ENCODE data around the gene OSBPL10. TPM values are rescaled to one million over a fixed set of nuclear protein-coding genes. Genes with fewer than 3 reads are reported as not detected.

Gene OSBPL10
- total RNA-seq, 2 experiments from 2014 or later, result 6.1 to 6.4 TPM

DNA sequence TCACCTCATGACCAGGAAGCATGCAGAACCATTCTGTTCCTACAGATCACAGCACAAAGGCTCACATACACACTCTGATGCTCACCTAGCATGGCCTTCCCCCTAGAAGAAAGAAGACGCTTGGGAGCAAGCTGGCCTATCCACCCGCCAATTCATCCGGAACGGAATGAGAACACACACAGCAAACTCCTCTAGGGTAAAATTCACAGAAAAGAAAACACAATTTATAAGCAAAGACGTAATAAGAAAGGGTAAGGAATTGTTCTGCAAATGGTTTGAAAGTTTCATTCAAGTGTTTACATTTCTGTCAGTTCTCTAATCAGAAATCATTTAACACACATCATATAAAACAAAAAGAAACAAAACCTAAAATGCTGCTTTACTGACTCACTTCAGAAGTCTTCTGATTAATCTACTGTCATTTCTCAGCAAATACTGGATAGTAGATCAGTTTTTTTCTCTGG, 218.1 kb downstream of the OSBPL10 start:
- H3K27ac Mint-ChIP-seq, result no peak overlapping the region
- peaks cover 23% of the 10 kb centered on the region for H3K4me1 Mint-ChIP-seq (ENCODE audit: low read depth)
- H3K27me3 Mint-ChIP-seq (ENCODE audit: low read depth), result no peaks in the 10 kb centered on the region

GRCh38 chr3:31762097-31762764, 218.8 kb downstream of the OSBPL10 start:
- H3K36me3 Mint-ChIP-seq (ENCODE audit: low read depth), result no peaks in the 10 kb centered on the region
- no peak for DNase-seq
- H3K27me3 Mint-ChIP-seq (ENCODE audit: low read depth), result no peaks in the 10 kb centered on the region
- intact Hi-C loops (cut with micrococcal nuclease), result no loop called here
- H3K9me3 Mint-ChIP-seq, result no peaks in the 10 kb centered on the region
- CTCF ChIA-PET, result no interaction called here
- H3K4me3 Mint-ChIP-seq, result no peak overlapping the region
- peak overlapping the region; percentile 0 for H3K27ac Mint-ChIP-seq
- peaks cover 26% of the 10 kb centered on the region for H3K4me1 Mint-ChIP-seq (ENCODE audit: low read depth)

More for the DNA sequence above, 218.1 kb downstream of the OSBPL10 start:
- Mint-ChIP-seq H3K4me3 (no peak overlapping the region), H3K36me3 (ENCODE audit: low read depth) (no peaks in the 10 kb centered on the region), H3K9me3 (no peaks in the 10 kb centered on the region)
- intact Hi-C loops (cut with micrococcal nuclease), result no loop called here
- no peak for DNase-seq
- CTCF ChIA-PET, result no interaction called here

DNA sequence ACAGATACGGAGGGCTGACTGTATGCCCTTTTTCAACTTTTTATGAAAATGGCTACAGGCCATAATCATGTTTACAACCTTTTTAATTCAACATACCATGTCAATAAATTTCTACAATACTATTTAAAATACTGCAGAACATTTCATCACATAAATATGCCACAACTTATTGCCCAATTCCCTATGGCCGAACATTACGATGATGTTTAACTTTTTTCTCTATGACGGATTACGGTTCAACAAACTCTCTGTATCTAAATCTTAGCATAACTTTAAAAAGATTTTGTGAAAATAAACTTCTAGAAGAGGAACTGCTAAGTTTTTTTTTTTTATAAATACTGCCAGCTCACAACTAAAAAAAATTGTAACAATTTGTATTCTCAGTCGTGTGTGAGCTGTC, 220.4 kb downstream of the OSBPL10 start:
- H3K9me3 Mint-ChIP-seq, result no peaks in the 10 kb centered on the region
- intact Hi-C loops (cut with micrococcal nuclease), result no loop called here
- CTCF ChIA-PET, result no interaction called here
- H3K27ac Mint-ChIP-seq, result no peak overlapping the region
- H3K36me3 Mint-ChIP-seq (ENCODE audit: low read depth), result no peaks in the 10 kb centered on the region
- peaks cover 36% of the 10 kb centered on the region for H3K4me1 Mint-ChIP-seq (ENCODE audit: low read depth)
- no peak overlapping the region for H3K4me3 Mint-ChIP-seq
- no peaks in the 10 kb centered on the region for H3K27me3 Mint-ChIP-seq (ENCODE audit: low read depth)
- DNase-seq, result no peak

DNA sequence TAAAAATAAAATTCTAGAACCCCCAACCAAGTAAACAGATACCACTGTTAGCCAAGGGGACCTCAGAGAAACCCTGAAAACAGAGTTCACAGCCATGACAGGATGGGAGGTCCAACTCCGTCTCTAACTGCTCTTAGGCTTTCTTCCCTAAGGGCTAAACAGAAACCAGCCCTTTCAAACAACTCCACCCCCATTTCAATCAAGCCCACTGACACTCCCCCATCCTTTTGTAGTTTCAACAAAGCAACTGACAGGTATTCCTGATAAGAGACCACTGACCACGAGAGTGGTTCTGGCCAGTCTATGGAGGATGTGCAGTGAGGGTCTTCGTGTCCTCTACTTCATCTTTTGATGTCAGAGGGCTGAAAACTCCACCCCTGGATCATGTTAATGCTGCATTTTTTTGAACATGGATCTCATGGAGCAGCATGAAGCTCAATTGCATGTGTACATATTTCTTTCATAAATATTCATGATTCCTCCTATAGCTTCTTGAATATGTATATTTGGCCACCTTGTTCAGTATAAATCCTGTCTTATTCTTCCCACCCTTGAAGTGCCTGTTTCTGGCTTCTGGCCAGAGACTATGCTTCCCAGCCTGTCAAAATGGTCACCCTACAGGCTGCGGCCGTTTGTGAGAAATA, 222.6 kb downstream of the OSBPL10 start:
- no peak overlapping the region for H3K4me3 Mint-ChIP-seq
- no peak for DNase-seq
- H3K9me3 Mint-ChIP-seq, result no peaks in the 10 kb centered on the region
- peaks cover 2% of the 10 kb centered on the region for H3K27me3 Mint-ChIP-seq (ENCODE audit: low read depth)
- no peaks in the 10 kb centered on the region for H3K36me3 Mint-ChIP-seq (ENCODE audit: low read depth)
- intact Hi-C loops (cut with micrococcal nuclease), result loop anchor here (1.0 to 10.0 kb wide), 6 partner anchors 8 to 1236 kb away; no protein-coding TSS in a partner anchor
- H3K27ac Mint-ChIP-seq, result no peak overlapping the region
- CTCF ChIA-PET, result no interaction called here
- H3K4me1 Mint-ChIP-seq (ENCODE audit: low read depth), result peaks cover 51% of the 10 kb centered on the region

GRCh38 chr3:31755926-31756658, 225.0 kb downstream of the OSBPL10 start:
- no peaks in the 10 kb centered on the region for H3K36me3 Mint-ChIP-seq (ENCODE audit: low read depth)
- peaks cover 41% of the 10 kb centered on the region for H3K4me1 Mint-ChIP-seq (ENCODE audit: low read depth)
- intact Hi-C loops (cut with micrococcal nuclease), result loop anchor here (1.0 to 10.0 kb wide), 12 partner anchors 16 to 1239 kb away; partner anchors contain the start of gene STT3B
- no peaks in the 10 kb centered on the region for H3K9me3 Mint-ChIP-seq
- H3K4me3 Mint-ChIP-seq, result peak overlapping the region; percentile 52
- peak overlapping the region; percentile 94 for H3K27ac Mint-ChIP-seq
- DNase-seq, result peak; percentile 79
- peaks cover 2% of the 10 kb centered on the region for H3K27me3 Mint-ChIP-seq (ENCODE audit: low read depth)
- CTCF ChIA-PET, result interaction anchor here (1.4 to 1.6 kb wide), 2 partner anchors 10 to 12 kb away, joined by 3 read pairs; no protein-coding TSS in a partner anchor

DNA sequence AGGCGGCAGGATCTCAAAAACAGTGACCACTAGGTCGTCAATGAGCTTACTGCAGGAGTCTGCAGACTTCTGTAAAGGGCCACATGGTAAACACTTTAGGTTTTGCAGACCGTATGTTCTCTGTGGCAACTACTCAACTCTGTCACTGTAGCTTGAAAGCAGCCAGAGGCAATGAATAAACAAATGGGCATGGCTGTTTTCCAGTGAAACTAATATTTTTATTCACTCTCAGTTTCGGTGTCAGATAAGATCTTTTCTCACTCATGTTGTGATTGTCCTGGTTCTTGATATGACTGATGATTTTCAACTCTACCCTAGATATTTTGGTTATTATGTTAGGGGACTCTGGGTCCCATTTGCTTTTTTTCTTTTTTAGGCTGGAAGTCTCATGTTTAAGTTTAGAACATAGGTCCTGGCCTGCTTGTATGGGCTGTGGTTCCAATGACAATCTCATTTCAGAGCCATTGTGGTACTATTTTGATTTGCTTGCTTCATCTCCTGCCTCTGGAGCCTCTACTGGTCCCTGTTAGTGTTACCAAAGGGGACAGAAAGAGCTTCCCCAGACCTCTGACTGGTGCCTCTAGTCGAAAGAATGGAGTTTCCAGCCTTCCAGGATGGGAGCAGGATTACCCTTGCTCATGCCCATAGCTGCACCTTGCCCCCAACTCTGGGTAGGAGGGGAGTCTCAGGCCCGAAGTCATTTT, 226.3 kb downstream of the OSBPL10 start:
- H3K27me3 Mint-ChIP-seq (ENCODE audit: low read depth), result peaks cover 2% of the 10 kb centered on the region

GRCh38 chr3:31753050-31753425, 228.0 kb downstream of the OSBPL10 start:
- Mint-ChIP-seq H3K36me3 (ENCODE audit: low read depth) (no peaks in the 10 kb centered on the region), H3K4me3 (no peak overlapping the region), H3K27ac (peak overlapping the region; percentile 32), H3K27me3 (ENCODE audit: low read depth) (peaks cover 2% of the 10 kb centered on the region), H3K4me1 (ENCODE audit: low read depth) (peaks cover 38% of the 10 kb centered on the region), H3K9me3 (no peaks in the 10 kb centered on the region)
- intact Hi-C loops (cut with micrococcal nuclease), result loop anchor here (10.0 kb wide), 2 partner anchors 1088 to 1242 kb away; no protein-coding TSS in a partner anchor
- no peak for DNase-seq
- CTCF ChIA-PET, result interaction anchor here (0.7 kb wide), 1 partner anchor 512 kb away, joined by 3 read pairs; no protein-coding TSS in a partner anchor

More for the DNA sequence above, 226.3 kb downstream of the OSBPL10 start:
- Mint-ChIP-seq H3K9me3 (no peaks in the 10 kb centered on the region), H3K36me3 (ENCODE audit: low read depth) (no peaks in the 10 kb centered on the region), H3K4me3 (no peak overlapping the region), H3K27ac (peak overlapping the region; percentile 94), H3K4me1 (ENCODE audit: low read depth) (peaks cover 41% of the 10 kb centered on the region)
- CTCF ChIA-PET, result interaction anchor here (0.9 kb wide), 1 partner anchor 25 kb away, joined by 3 read pairs; no protein-coding TSS in a partner anchor
- intact Hi-C loops (cut with micrococcal nuclease), result loop anchor here (2.0 to 10.0 kb wide), 6 partner anchors 118 to 1240 kb away; no protein-coding TSS in a partner anchor
- DNase-seq, result no peak

DNA sequence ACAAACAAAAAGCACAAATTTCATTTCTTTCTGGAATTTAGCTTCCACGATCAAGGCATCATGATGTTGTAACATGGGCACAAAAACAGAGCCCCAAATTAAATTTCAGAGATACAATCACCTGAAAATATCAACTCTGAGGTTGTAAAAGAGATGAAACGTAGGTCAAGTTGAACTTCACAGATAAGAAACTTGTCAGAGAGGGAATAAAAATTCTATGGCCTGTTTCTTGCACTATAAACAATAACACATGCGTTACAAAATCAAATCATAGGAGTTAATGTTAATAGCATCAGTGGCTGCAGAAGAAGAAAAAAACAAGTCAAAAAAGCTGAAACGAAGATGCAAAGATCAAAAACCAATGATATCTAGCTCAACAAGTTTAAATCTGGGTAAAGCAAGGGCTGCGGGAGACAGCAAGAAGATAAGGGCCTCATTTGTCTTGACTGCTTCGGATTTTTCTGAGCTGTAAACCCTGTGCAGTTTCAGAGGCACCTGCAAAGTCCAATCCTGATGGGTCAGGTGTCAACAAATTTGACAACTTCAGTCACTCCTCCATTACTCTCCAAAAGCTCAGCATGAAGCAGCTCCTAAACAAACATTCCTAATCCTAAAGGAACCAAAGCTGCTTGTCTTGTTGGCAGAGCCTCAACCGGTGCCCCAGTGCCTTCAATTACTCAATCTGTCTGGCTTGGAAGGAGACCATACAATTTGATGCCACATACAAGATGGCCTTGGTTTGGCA, 228.6 kb downstream of the OSBPL10 start:
- Mint-ChIP-seq H3K27me3 (ENCODE audit: low read depth) (peaks cover 2% of the 10 kb centered on the region), H3K36me3 (ENCODE audit: low read depth) (no peaks in the 10 kb centered on the region), H3K27ac (peak overlapping the region; percentile 32), H3K4me1 (ENCODE audit: low read depth) (peaks cover 32% of the 10 kb centered on the region), H3K4me3 (no peak overlapping the region), H3K9me3 (no peaks in the 10 kb centered on the region)
- CTCF ChIA-PET, result no interaction called here
- intact Hi-C loops (cut with micrococcal nuclease), result loop anchor here (10.0 kb wide), 2 partner anchors 1088 to 1242 kb away; no protein-coding TSS in a partner anchor
- no peak for DNase-seq

DNA sequence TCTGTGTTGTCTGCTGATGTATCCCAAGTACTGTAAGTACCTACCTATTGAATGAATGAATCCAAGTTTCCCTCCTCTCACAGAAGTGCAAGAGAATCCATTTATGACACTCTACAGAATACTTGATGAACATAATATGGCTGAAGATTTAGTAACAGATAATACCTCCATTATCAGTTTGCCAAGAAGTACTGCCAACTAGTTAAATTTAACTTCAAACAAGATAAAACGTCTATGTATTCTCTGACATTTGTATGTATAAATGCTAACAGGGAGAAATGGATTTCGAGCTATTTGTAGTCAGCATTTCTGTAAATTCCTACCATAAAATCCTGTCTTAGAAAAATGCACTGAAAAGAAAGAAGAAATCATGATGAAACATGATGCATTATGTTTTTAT, 230.7 kb downstream of the OSBPL10 start:
- Mint-ChIP-seq H3K36me3 (ENCODE audit: low read depth) (no peaks in the 10 kb centered on the region), H3K4me1 (ENCODE audit: low read depth) (peaks cover 12% of the 10 kb centered on the region), H3K27me3 (ENCODE audit: low read depth) (peaks cover 2% of the 10 kb centered on the region), H3K27ac (no peak overlapping the region), H3K4me3 (no peak overlapping the region), H3K9me3 (no peaks in the 10 kb centered on the region)
- CTCF ChIA-PET, result no interaction called here
- DNase-seq, result no peak
- intact Hi-C loops (cut with micrococcal nuclease), result loop anchor here (10.0 kb wide), 2 partner anchors 1086 to 1244 kb away; no protein-coding TSS in a partner anchor

DNA sequence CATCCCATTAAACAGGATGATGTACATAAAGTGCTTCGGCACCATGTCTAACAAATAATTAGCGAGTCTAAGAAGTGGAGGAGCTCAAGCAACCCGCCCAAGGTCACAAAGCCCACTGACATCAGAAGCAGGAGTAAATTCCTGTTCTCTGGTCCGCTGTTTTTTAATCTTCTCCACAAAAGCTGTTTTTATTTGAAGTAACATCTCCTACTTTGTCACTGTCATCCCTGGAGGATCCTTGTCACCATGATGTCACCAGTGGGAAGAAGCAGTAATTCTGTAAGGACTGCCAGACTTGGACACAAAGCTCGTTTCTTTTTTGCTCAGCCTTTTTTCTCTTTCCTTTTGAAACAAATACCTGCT, 232.1 kb downstream of the OSBPL10 start:
- DNase-seq, result no peak
- Mint-ChIP-seq H3K4me3 (no peak overlapping the region), H3K36me3 (ENCODE audit: low read depth) (no peaks in the 10 kb centered on the region), H3K27me3 (ENCODE audit: low read depth) (peaks cover under 1% of the 10 kb centered on the region), H3K4me1 (ENCODE audit: low read depth) (no peaks in the 10 kb centered on the region), H3K27ac (no peak overlapping the region), H3K9me3 (no peaks in the 10 kb centered on the region)
- intact Hi-C loops (cut with micrococcal nuclease), result no loop called here
- CTCF ChIA-PET, result interaction anchor here (0.6 to 1.7 kb wide), 2 partner anchors 25 to 426 kb away, joined by 3 to 5 read pairs; no protein-coding TSS in a partner anchor

DNA sequence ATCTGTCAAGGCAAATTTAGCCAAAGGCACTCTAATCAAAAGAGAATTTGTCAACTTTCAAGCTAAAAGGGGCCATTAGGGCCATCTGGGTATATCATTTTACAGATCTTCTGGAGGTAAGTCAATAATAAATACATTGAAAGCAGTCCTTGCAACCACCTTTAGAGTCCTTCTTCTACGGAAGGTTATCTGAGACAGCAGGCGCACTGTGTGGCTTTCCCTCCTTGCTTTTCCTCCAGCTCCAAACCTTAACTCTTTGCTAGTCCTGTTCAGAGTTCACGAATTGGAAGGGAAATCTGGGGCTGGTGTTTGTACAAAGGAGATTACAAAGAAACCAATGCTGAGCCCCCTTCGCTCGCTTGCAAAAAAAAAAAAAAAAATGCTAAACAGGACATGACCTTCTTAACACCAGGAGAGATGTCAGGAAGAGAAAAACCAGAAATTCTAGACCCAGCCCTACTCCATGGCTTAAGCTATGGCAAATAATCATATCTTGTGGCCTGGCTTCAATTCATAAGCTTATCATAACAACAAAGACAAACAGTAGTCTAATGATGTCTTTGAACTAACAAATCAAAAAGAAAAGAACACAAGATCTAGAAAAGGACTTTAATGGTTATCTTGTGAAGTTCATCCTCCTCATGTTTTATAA, 232.7 kb downstream of the OSBPL10 start:
- H3K27ac Mint-ChIP-seq, result no peak overlapping the region
- no peaks in the 10 kb centered on the region for H3K27me3 Mint-ChIP-seq (ENCODE audit: low read depth)
- no peaks in the 10 kb centered on the region for H3K4me1 Mint-ChIP-seq (ENCODE audit: low read depth)
- H3K4me3 Mint-ChIP-seq, result no peak overlapping the region
- intact Hi-C loops (cut with micrococcal nuclease), result no loop called here
- no peak for DNase-seq
- H3K9me3 Mint-ChIP-seq, result no peaks in the 10 kb centered on the region
- H3K36me3 Mint-ChIP-seq (ENCODE audit: low read depth), result no peaks in the 10 kb centered on the region
- CTCF ChIA-PET, result interaction anchor here (1.7 kb wide), 1 partner anchor 24 kb away, joined by 5 read pairs; no protein-coding TSS in a partner anchor

All from activated naive CD4-positive, alpha-beta T cell treated with anti-CD3 and anti-CD28 coated beads for 36 hours (primary cell).